ENCODE data around the gene ADAMTS6.

DNA sequence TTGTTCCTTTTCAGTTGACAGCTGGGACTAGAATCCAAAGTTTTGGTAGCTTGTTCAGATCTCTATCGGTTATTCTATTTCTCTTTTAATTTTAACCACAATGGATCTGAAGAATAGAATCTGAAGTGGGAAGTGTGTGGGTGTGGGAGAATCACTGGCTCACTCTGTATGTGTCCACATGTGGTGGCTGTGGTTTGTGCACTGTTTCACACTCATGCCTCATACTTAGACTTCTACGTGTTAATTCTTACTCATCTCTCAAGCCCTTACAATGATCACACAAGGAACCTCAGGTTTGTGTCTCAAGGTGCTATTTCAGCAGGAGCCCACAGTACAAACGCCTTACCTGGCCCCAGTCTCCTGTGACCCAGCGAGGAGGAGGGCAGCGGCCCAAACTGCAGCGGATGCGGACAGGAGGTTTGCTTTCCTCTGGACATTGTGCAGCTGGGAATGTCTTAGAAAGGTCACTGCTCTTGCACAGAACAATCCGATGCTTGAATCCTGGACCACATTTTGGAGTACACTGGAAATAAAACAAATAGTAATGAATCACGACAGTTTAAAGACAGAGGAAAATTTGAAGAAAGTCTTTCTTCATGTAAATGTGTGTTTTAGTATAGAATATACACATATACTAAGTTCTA, 309.1 kb downstream of the ADAMTS6 start:
- TF ChIP-seq, protein P1, sequence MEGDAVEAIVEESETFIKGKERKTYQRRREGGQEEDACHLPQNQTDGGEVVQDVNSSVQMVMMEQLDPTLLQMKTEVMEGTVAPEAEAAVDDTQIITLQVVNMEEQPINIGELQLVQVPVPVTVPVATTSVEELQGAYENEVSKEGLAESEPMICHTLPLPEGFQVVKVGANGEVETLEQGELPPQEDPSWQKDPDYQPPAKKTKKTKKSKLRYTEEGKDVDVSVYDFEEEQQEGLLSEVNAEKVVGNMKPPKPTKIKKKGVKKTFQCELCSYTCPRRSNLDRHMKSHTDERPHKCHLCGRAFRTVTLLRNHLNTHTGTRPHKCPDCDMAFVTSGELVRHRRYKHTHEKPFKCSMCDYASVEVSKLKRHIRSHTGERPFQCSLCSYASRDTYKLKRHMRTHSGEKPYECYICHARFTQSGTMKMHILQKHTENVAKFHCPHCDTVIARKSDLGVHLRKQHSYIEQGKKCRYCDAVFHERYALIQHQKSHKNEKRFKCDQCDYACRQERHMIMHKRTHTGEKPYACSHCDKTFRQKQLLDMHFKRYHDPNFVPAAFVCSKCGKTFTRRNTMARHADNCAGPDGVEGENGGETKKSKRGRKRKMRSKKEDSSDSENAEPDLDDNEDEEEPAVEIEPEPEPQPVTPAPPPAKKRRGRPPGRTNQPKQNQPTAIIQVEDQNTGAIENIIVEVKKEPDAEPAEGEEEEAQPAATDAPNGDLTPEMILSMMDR (IDR thresholded peaks at IDR 0.05): no peak
- no peak for TF ChIP-seq POLR2AphosphoS5 (IDR thresholded peaks at IDR 0.05)
